SK-N-SH (cell line): ENCODE data around the gene PLAC1. TPM values are rescaled to one million over a fixed set of nuclear protein-coding genes. Genes with fewer than 3 reads are reported as not detected.

Source experiments
- CTCF ChIA-PET: fragments of 300-600, 350-600 bp; formaldehyde crosslinking; extraction: SDS; loops from one replicate; lab custom pipeline; 2021; lab: Yijun Ruan, JAX
- POLR2A ChIA-PET: fragments of 350-600 bp; sonication (Branson Sonifier 250); formaldehyde crosslinking; extraction: SDS; loops from one replicate; lab custom pipeline; 2020; ENCODE audit warnings: antibody characterized with exemption, inconsistent platforms; lab: Yijun Ruan, JAX
- DNase-seq: peaks from one replicate; pipeline ENCODE4 v3.0.0; 2012
- H2AFZ ChIP-seq: fragments of 200-600 bp; sonication (generic); 2 replicates; pipeline ENCODE4 v1.8.1; 2016; ENCODE audit warnings: antibody characterized with exemption, mild to moderate bottlenecking, low read depth
- H3F3A ChIP-seq: fragments of 200-600 bp; sonication (generic); replicated peaks from 2 replicates; pipeline ENCODE3; 2016; ENCODE audit warnings: antibody characterized with exemption, mild to moderate bottlenecking; ENCODE audit not compliant: insufficient read depth
- H3K27ac ChIP-seq, 2 experiments: fragments of 200-500 bp in 1 of 2; fragments of 200-600 bp in 1 of 2; sonication (Bioruptor generic) in 1 of 2; sonication (generic), shearing (Covaris generic) in 1 of 2; 2 replicates each; pipeline versions ENCODE4 v1.5.1 to v1.6.1; 2014 to 2016; ENCODE audit warnings: low read depth in 2 of 2, inconsistent platforms in 1 of 2, low read length in 1 of 2, mild to moderate bottlenecking in 1 of 2, mixed read lengths in 1 of 2
- H3K27me3 ChIP-seq: fragments of 200-600 bp; sonication (generic), shearing (Covaris generic); 2 replicates; pipeline ENCODE4 v1.6.1; 2016; ENCODE audit warnings: mixed run types; ENCODE audit not compliant: insufficient read depth
- H3K36me3 ChIP-seq, 2 experiments: fragments of 200-500 bp in 1 of 2; fragments of 200-600 bp in 1 of 2; sonication (Bioruptor generic) in 1 of 2; sonication (generic) in 1 of 2; replicated peaks in 1 of 2; 2 replicates each; pipeline versions ENCODE3 to v1.5.1; 2014 to 2016; ENCODE audit warnings: low read length in 1 of 2, mild to moderate bottlenecking in 1 of 2; ENCODE audit not compliant: insufficient read depth in 2 of 2, control insufficient read depth in 1 of 2
- H3K4me1 ChIP-seq, 2 experiments: fragments of 200-500 bp in 1 of 2; fragments of 200-600 bp in 1 of 2; sonication (Bioruptor generic) in 1 of 2; sonication (generic), shearing (Covaris generic) in 1 of 2; 2 replicates each; pipeline versions ENCODE4 v1.5.1 to v1.6.1; 2014 to 2016; ENCODE audit warnings: low read depth in 1 of 2, low read length in 1 of 2, mixed run types in 1 of 2; ENCODE audit not compliant: insufficient read depth in 2 of 2, control insufficient read depth in 1 of 2
- H3K4me2 ChIP-seq: fragments of 200-600 bp; sonication (generic), shearing (Covaris generic); 2 replicates; pipeline ENCODE4 v1.6.1; 2017; ENCODE audit warnings: mixed run types
- H3K4me3 ChIP-seq, 2 experiments: fragments of 200-500 bp in 1 of 2; fragments of 200-600 bp in 1 of 2; sonication (Bioruptor generic) in 1 of 2; sonication (generic), shearing (Covaris generic) in 1 of 2; 2 replicates each; pipeline versions ENCODE4 v1.5.1 to v1.8.1; 2014 to 2016; ENCODE audit warnings: low read depth in 2 of 2, inconsistent platforms in 1 of 2, low read length in 1 of 2, mild to moderate bottlenecking in 1 of 2, mixed read lengths in 1 of 2, moderate library complexity in 1 of 2
- H3K79me2 ChIP-seq: fragments of 200-600 bp; sonication (generic); 2 replicates; pipeline ENCODE4 v1.8.1; 2017; ENCODE audit warnings: mild to moderate bottlenecking; ENCODE audit not compliant: insufficient read depth
- H3K9ac ChIP-seq: fragments of 200-600 bp; sonication (generic); 2 replicates; pipeline ENCODE4 v1.6.1; 2017; ENCODE audit warnings: mixed run types
- H3K9me2 ChIP-seq: fragments of 200-600 bp; sonication (generic); 2 replicates; pipeline ENCODE4 v1.6.1; 2017; ENCODE audit warnings: mixed run types
- H3K9me3 ChIP-seq: fragments of 200-600 bp; sonication (generic); 2 replicates; pipeline ENCODE4 v1.6.1; 2017; ENCODE audit warnings: mixed run types, mild to moderate bottlenecking, moderate library complexity
- H4K20me1 ChIP-seq: fragments of 200-600 bp; sonication (generic); 2 replicates; pipeline ENCODE4 v1.6.1; 2017; ENCODE audit warnings: mild to moderate bottlenecking, mixed run types; ENCODE audit not compliant: insufficient read depth
- CHD2 ChIP-seq: fragments of 150-350 bp; IDR thresholded peaks from 2 replicates; pipeline ENCODE4 v1.6.1; 2018; ENCODE audit warnings: low read length; ENCODE audit not compliant: partially characterized antibody
- CTCF ChIP-seq: fragments of 200-600 bp; sonication (generic); IDR thresholded peaks from 2 replicates; pipeline ENCODE4 v1.6.1; 2017; ENCODE audit warnings: antibody characterized with exemption, mild to moderate bottlenecking, moderate library complexity
- ELF1 ChIP-seq: IDR thresholded peaks from 2 replicates; pipeline ENCODE4 v1.4.0; 2012
- EP300 ChIP-seq, 2 experiments: IDR thresholded peaks; 2 replicates each; pipeline versions ENCODE4 v1.4.0 to v1.6.1; 2012; ENCODE audit warnings: borderline replicate concordance in 1 of 2, low read depth in 1 of 2, low read length in 1 of 2
- EZH2phosphoT487 ChIP-seq: fragments of 200-600 bp; sonication (generic); IDR thresholded peaks from 2 replicates; pipeline ENCODE4 v1.6.1; 2017; ENCODE audit warnings: low read depth, mixed run types, mild to moderate bottlenecking, antibody characterized with exemption, moderate library complexity, borderline replicate concordance
- FOSL2 ChIP-seq: IDR thresholded peaks from 2 replicates; pipeline ENCODE4 v1.4.0; 2012; ENCODE audit warnings: low read depth, mild to moderate bottlenecking, moderate library complexity, borderline replicate concordance
- FOXJ3 ChIP-seq: sonication (generic); formaldehyde crosslinking; IDR thresholded peaks from 2 replicates; pipeline ENCODE4 v1.5.1; 2020; ENCODE audit warnings: mild to moderate bottlenecking, missing genetic modification reagents
- FOXM1 ChIP-seq: IDR thresholded peaks from 2 replicates; pipeline ENCODE4 v1.4.0; 2012; ENCODE audit warnings: low read depth, mild to moderate bottlenecking
- GABPA ChIP-seq: IDR thresholded peaks from 2 replicates; pipeline ENCODE4 v1.4.0; 2012; ENCODE audit warnings: low read depth, mild to moderate bottlenecking
- IRF3 ChIP-seq: fragments of 150-350 bp; IDR thresholded peaks from 2 replicates; pipeline ENCODE4 v1.6.1; 2016; ENCODE audit warnings: mild to moderate bottlenecking, low read depth, low read length
- JUND ChIP-seq: IDR thresholded peaks from 2 replicates; pipeline ENCODE4 v1.4.0; 2012
- MEF2A ChIP-seq: IDR thresholded peaks from 2 replicates; pipeline ENCODE4 v1.4.0; 2012; ENCODE audit warnings: low read depth, borderline replicate concordance
- NFIC ChIP-seq: IDR thresholded peaks from 2 replicates; pipeline ENCODE4 v1.4.0; 2012; ENCODE audit warnings: borderline replicate concordance
- NRF1 ChIP-seq: IDR thresholded peaks from 2 replicates; pipeline ENCODE4 v1.6.1; 2012; ENCODE audit warnings: low read depth, mild to moderate bottlenecking, low read length
- PBX3 ChIP-seq: IDR thresholded peaks from 2 replicates; pipeline ENCODE4; 2012
- RAD21 ChIP-seq: IDR thresholded peaks from 2 replicates; pipeline ENCODE4 v1.6.1; 2012; ENCODE audit warnings: mild to moderate bottlenecking, low read length
- RFX5 ChIP-seq: IDR thresholded peaks from 2 replicates; pipeline ENCODE4 v1.6.1; 2012; ENCODE audit warnings: mild to moderate bottlenecking, improper control_type of control experiment, low read length
- SIN3A ChIP-seq: IDR thresholded peaks from 2 replicates; pipeline ENCODE4 v1.6.1; 2012; ENCODE audit warnings: low read depth, mild to moderate bottlenecking, low read length, moderate library complexity, borderline replicate concordance
- SMC3 ChIP-seq: IDR thresholded peaks from 2 replicates; pipeline ENCODE4 v1.6.1; 2012; ENCODE audit warnings: low read depth, low read length, improper control_type of control experiment
- TAF1 ChIP-seq: IDR thresholded peaks from 2 replicates; pipeline ENCODE4 v1.6.1; 2012; ENCODE audit warnings: low read depth, mild to moderate bottlenecking, low read length, moderate library complexity, borderline replicate concordance
- TEAD4 ChIP-seq: IDR thresholded peaks from 2 replicates; pipeline ENCODE4 v1.4.0; 2012; ENCODE audit warnings: mild to moderate bottlenecking, borderline replicate concordance; ENCODE audit not compliant: insufficient read depth
- USF2 ChIP-seq: fragments of 150-350 bp; IDR thresholded peaks from 2 replicates; pipeline ENCODE4 v1.6.1; 2017; ENCODE audit warnings: antibody characterized with exemption, low read length, low read depth, borderline replicate concordance
- YY1 ChIP-seq: IDR thresholded peaks from 2 replicates; pipeline ENCODE4 v1.4.0; 2012; ENCODE audit warnings: low read depth, mild to moderate bottlenecking
- WGBS: methylation state at CpG from one replicate; pipeline ENCODE4 v1.1.6; 2017; ENCODE audit warnings: low lambda C conversion rate; 5-methylcytosine and 5-hydroxymethylcytosine counted together
- polyA plus RNA-seq, 3 experiments: library from polyadenylated mRNA; depleted of rRNA; stranded (reverse); fragments of >200 nt; gene quantifications; 2 replicates each; pipeline ENCODE4 v1.2.3, GENCODE V29; 2012
- TF ChIP-seq, protein P1 (sequence below): IDR thresholded peaks from 2 replicates; pipeline ENCODE4 v1.4.0; 2012; ENCODE audit warnings: low read depth, borderline replicate concordance
- TF ChIP-seq, protein P2 (sequence below): IDR thresholded peaks from 2 replicates; pipeline ENCODE4 v1.4.0; 2012; ENCODE audit warnings: low read depth, borderline replicate concordance

PLAC1 gene
- polyA plus RNA-seq, 1 of the 3 experiments (the other 2 are of a cell fraction), result 50.9 TPM

- Histone ChIP-seq H3K9ac (peak overlapping the region; percentile 20; the same call in 1 of the 2 replicates), H2AFZ (no peak overlapping the region; the same call in 1 of the 2 replicates), H3K9me2 (no peaks in the 10 kb centered on the region), H3K27me3 (no peaks in the 10 kb centered on the region), H3K4me3 (no peak overlapping the region), H3K36me3 (no peaks in the 10 kb centered on the region), H3K4me1 (peaks cover 12 to 27% of the 10 kb centered on the region in 2 experiments), H3K27ac (peak overlapping the region; percentile 88 to 89; a peak in 3 of 4 replicates), H3F3A (peaks cover 25% of the 10 kb centered on the region), H3K9me3 (no peaks in the 10 kb centered on the region), H4K20me1 (no peaks in the 10 kb centered on the region), H3K4me2 (peak overlapping the region; percentile 4; the same call in 1 of the 2 replicates), H3K79me2 (no peaks in the 10 kb centered on the region)
- ChIA-PET POLR2A (no interaction called here), CTCF (no interaction called here)
- DNase-seq, result no peak
- WGBS, result 33% methylated on average over 5 of the region's 5 CpGs
- TF ChIP-seq SIN3A, result no peak
- no peak for TF ChIP-seq GABPA
- no peak for TF ChIP-seq SMC3
- TF ChIP-seq ELF1, result no peak; the same call in 1 of the 2 replicates
- no peak for TF ChIP-seq YY1
- peak; percentile 70 to 72; a peak in 3 of 4 replicates for TF ChIP-seq EP300 (IDR thresholded peaks at IDR 0.05; ENCODE audit: borderline replicate concordance in 1 of 2, low read depth in 1 of 2, low read length in 1 of 2)
- peak; percentile 24; the same call in 1 of the 2 replicates for TF ChIP-seq FOSL2
- no peak for TF ChIP-seq USF2
- no peak for TF ChIP-seq RAD21
- TF ChIP-seq IRF3, result no peak
- peak; percentile 61 for TF ChIP-seq JUND
- TF ChIP-seq, protein P1, sequence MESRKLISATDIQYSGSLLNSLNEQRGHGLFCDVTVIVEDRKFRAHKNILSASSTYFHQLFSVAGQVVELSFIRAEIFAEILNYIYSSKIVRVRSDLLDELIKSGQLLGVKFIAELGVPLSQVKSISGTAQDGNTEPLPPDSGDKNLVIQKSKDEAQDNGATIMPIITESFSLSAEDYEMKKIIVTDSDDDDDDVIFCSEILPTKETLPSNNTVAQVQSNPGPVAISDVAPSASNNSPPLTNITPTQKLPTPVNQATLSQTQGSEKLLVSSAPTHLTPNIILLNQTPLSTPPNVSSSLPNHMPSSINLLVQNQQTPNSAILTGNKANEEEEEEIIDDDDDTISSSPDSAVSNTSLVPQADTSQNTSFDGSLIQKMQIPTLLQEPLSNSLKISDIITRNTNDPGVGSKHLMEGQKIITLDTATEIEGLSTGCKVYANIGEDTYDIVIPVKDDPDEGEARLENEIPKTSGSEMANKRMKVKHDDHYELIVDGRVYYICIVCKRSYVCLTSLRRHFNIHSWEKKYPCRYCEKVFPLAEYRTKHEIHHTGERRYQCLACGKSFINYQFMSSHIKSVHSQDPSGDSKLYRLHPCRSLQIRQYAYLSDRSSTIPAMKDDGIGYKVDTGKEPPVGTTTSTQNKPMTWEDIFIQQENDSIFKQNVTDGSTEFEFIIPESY, result no peak
- no peak for TF ChIP-seq FOXJ3 (CRISPR knock-in tag)
- peak; percentile 11; the same call in 1 of the 2 replicates for TF ChIP-seq NFIC
- TF ChIP-seq TEAD4, result peak; percentile 28; the same call in 1 of the 2 replicates
- TF ChIP-seq, protein P2, sequence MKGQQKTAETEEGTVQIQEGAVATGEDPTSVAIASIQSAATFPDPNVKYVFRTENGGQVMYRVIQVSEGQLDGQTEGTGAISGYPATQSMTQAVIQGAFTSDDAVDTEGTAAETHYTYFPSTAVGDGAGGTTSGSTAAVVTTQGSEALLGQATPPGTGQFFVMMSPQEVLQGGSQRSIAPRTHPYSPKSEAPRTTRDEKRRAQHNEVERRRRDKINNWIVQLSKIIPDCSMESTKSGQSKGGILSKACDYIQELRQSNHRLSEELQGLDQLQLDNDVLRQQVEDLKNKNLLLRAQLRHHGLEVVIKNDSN, result no peak
- TF ChIP-seq NRF1, result no peak
- TF ChIP-seq PBX3, result peak; percentile 90
- TF ChIP-seq EZH2phosphoT487, result no peak
- TF ChIP-seq CHD2, result no peak
- no peak for TF ChIP-seq CTCF
- no peak for TF ChIP-seq MEF2A
- 0 out of 2 replicates have a peak, but pooled peaks have one; percentile 18 for TF ChIP-seq FOXM1
- TF ChIP-seq TAF1, result 0 out of 2 replicates have a peak, but pooled peaks have one; percentile 15
- TF ChIP-seq RFX5, result no peak
These were observed 30.0 kb upstream of the PLAC1 start for GRCh38 chrX:134688031-134688823.
